HAP-1 (cell line): ENCODE measurements around the gene SLC66A3.

ENCODE experiments used
- DNase-seq, 2 experiments: peaks; one replicate each; pipeline ENCODE4 v3.0.0-alpha.2; 2016 to 2020; ENCODE audit warnings: low spot score in 2 of 2
- H3K27me3 ChIP-seq: fragments of 250-450 bp; sonication (Bioruptor Pico); 2 replicates; pipeline ENCODE4 v1.5.1; 2020; ENCODE audit warnings: low read depth, mild to moderate bottlenecking, moderate library complexity
- H3K36me3 ChIP-seq: fragments of 250-450 bp; sonication (Bioruptor Pico); replicated peaks from 2 replicates; pipeline ENCODE4 v1.5.1; 2020; ENCODE audit warnings: mild to moderate bottlenecking
- H3K4me1 ChIP-seq: fragments of 250-450 bp; sonication (Bioruptor Pico); 2 replicates; pipeline ENCODE4 v1.5.1; 2020; ENCODE audit warnings: mild to moderate bottlenecking
- H3K4me3 ChIP-seq: fragments of 250-450 bp; sonication (Bioruptor Pico); 2 replicates; pipeline ENCODE4 v1.5.1; 2020; ENCODE audit warnings: mild to moderate bottlenecking, moderate library complexity
- H3K9me3 ChIP-seq: fragments of 250-450 bp; sonication (Bioruptor Pico); 2 replicates; pipeline ENCODE4 v1.5.1; 2020; ENCODE audit warnings: mild to moderate bottlenecking, moderate library complexity
- in situ Hi-C: fragments of 300-500 bp; cut with MboI; formaldehyde crosslinking; loops from 3 replicates; pipeline ENCODE4 v1.14.3; 2020; ENCODE audit warnings: low sequenced_read_pairs, inconsistent platforms, mixed read lengths

SLC66A3 gene

DNA sequence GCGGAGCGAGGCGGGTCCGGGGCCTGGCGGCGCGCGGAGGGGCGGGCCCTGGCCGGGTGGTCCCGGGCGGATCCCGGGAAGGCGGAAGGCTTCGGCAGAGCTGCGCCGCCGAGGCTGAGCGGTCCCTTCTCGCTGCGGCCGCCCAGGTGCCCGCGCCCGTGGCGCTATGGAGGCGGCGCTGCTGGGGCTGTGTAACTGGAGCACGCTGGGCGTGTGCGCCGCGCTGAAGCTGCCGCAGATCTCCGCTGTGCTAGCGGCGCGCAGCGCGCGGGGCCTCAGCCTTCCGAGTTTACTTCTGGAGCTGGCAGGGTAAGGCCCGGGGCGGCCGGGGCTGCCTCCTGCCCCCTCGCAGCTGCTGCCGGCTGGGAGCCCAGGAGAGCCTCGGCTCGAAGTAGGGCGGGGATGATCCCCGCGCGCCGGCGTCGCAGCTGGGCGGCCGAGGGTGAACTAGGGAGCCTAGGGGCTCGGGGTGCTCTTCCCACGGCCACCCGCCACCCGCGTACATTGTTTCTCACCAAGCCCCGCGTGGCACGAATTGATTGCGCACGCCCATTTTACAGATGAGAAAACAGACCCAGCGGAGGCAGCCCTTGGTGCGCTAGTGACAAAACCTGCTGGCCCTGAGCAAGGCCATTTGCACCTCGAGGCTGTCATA, at the start of gene SLC66A3:
TSS of gene SLC66A3 (plus strand) at position 87 of the 655 bp plus-strand sequence. CDS start at position 167, 80 bp downstream.
- in situ Hi-C loops, result no loop called here
- H3K27me3 ChIP-seq, result no peaks in the 10 kb centered on the region
- peak within 1 kb of the TSS; percentile 66 for H3K4me3 ChIP-seq
- H3K9me3 ChIP-seq, result no peaks in the 10 kb centered on the region
- DNase-seq, result peak in 1 of 2 experiments; percentile 76
- H3K4me1 ChIP-seq, result peaks cover 9% of the 10 kb centered on the region
- no peaks in the 10 kb centered on the region for H3K36me3 ChIP-seq

DNA sequence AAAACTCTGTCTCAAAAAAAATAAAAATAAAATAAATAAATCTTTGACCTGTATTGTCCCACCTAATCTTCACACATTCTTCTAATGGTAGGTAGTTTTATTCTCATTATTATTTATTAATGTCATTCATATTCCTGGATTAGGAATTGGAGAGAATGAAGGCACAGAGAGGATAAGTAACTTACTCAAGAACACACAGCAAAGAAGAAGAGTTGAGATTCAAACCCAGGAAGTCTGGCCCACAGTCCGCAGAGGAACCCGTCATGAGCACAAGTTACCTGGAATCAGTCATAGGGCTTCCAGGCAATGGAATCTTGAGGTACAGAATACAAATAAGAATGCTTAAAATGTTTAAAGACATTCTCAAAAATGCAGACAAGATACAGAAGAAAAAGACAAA, 46.3 kb upstream of the SLC66A3 start:
- in situ Hi-C loops, result no loop called here
- H3K4me3 ChIP-seq, result no peak overlapping the region
- no peak for DNase-seq
- H3K27me3 ChIP-seq, result no peaks in the 10 kb centered on the region
- H3K4me1 ChIP-seq, result no peaks in the 10 kb centered on the region
- no peaks in the 10 kb centered on the region for H3K36me3 ChIP-seq
- H3K9me3 ChIP-seq, result no peaks in the 10 kb centered on the region

- Histone ChIP-seq H3K4me3 (no peak overlapping the region), H3K36me3 (no peaks in the 10 kb centered on the region), H3K27me3 (peaks cover 3% of the 10 kb centered on the region; the same call in 1 of the 2 replicates), H3K9me3 (no peaks in the 10 kb centered on the region), H3K4me1 (no peaks in the 10 kb centered on the region)
- no peak for DNase-seq
- in situ Hi-C loops, result no loop called here
Measured at GRCh38 chr2:11112870-11113428, 42.3 kb upstream of the SLC66A3 start.

DNA sequence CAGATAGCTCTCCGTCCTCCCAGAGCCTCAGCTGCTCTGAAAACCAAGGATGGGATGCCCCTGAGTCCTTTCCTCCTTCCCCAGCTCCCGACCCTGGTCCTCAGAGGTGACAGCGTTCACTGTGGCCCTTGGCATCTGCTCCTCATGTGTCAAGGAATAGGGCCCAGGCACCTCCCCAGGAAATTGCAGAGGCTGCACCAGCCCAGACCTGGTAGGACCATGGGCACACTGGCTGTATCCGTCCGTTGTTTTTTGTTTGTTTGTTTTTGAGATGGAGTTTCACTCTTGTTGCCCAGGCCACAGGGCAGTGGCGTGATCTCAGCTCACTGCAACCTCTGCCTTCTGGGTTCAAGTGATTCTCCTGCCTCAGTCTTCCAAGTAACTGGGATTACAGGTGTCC, 37.5 kb upstream of the SLC66A3 start:
- H3K27me3 ChIP-seq, result peaks cover 3% of the 10 kb centered on the region; the same call in 1 of the 2 replicates
- H3K36me3 ChIP-seq, result no peaks in the 10 kb centered on the region
- in situ Hi-C loops, result no loop called here
- no peak overlapping the region for H3K4me3 ChIP-seq
- H3K4me1 ChIP-seq, result no peaks in the 10 kb centered on the region
- H3K9me3 ChIP-seq, result no peaks in the 10 kb centered on the region
- DNase-seq, result no peak

DNA sequence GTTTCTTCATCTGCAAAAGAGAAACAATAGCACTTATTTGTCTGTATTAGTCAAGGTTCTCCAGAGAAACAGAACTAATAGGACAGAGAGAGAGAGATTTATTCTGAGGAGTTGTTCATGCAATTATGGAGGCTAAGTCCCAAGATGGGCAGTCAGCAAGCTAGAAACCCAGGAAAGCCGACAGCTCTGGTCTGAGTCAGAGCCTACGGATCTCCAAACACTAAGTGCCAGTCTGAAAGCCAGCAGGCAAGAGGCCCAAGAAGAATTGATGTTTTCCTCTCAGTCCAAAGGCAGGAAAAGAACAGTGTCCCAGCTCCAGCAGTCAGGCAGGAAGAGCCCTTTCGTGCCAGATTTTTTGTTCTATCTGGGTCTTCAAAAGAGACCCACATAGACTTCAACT, 36.5 kb upstream of the SLC66A3 start:
- in situ Hi-C loops, result no loop called here
- H3K36me3 ChIP-seq, result no peaks in the 10 kb centered on the region
- no peaks in the 10 kb centered on the region for H3K4me1 ChIP-seq
- H3K9me3 ChIP-seq, result no peaks in the 10 kb centered on the region
- peaks cover 3% of the 10 kb centered on the region; the same call in 1 of the 2 replicates for H3K27me3 ChIP-seq
- no peak overlapping the region for H3K4me3 ChIP-seq
- DNase-seq, result no peak

DNA sequence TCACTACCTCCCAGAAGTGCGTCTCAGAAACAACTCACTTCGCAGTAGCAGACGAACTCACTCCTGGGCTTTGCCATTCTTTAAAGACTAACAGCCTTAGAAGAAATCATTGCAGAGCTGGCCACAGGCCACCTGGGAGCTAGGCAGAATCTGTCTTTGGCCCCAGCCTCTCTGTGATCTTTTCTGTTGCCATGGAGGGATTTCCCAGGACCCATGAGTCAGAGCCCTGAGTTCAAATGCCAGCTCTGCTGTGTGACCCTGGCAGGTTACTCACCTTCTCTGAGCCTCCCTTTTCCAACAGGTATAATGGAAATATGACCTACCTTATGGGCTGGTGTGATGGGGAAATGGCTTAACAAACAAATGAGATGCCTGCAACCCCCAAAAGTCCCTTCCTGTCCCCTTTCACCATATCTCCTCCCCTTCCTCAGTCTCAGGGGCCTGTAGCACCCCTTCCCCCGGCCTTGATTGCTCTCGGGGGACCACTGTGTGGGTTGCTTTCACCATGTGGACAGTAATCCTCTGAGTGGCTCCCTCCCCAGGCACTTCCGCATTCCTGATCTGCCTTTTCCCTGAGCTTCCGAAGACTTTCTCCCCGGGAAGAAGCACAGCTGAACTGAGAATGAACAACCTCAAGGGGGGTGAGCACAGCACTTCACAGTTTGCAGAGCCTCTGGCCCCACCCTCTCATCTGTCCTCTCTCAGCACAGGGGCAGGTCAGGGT, 34.0 kb upstream of the SLC66A3 start:
- Histone ChIP-seq H3K9me3 (no peaks in the 10 kb centered on the region), H3K27me3 (no peaks in the 10 kb centered on the region), H3K4me1 (no peaks in the 10 kb centered on the region), H3K4me3 (no peak overlapping the region), H3K36me3 (no peaks in the 10 kb centered on the region)
- in situ Hi-C loops, result loop anchor here (5.0 kb wide), 1 partner anchor 284 kb away; no protein-coding TSS in a partner anchor
- DNase-seq, result no peak

DNA sequence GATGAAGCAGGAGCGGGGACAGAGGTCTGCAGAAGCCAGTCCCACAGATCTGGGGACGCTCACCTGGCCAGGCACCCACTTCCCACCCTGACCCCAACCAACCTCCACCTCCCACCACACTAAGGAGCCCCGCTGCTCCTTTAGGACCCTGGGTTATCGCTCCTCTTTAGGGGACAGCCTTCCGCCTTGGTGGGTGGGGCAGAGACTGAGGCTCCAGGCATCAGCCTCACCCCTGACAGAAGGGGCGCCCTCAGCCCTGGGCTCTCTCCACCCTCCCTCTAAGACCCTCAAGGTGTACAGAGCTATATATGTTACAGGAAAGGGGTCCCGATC, 33.5 kb upstream of the SLC66A3 start:
- Histone ChIP-seq H3K9me3 (no peaks in the 10 kb centered on the region), H3K36me3 (no peaks in the 10 kb centered on the region), H3K4me1 (no peaks in the 10 kb centered on the region), H3K27me3 (no peaks in the 10 kb centered on the region), H3K4me3 (no peak overlapping the region)
- in situ Hi-C loops, result loop anchor here (5.0 kb wide), 1 partner anchor 284 kb away; no protein-coding TSS in a partner anchor
- no peak for DNase-seq

DNA sequence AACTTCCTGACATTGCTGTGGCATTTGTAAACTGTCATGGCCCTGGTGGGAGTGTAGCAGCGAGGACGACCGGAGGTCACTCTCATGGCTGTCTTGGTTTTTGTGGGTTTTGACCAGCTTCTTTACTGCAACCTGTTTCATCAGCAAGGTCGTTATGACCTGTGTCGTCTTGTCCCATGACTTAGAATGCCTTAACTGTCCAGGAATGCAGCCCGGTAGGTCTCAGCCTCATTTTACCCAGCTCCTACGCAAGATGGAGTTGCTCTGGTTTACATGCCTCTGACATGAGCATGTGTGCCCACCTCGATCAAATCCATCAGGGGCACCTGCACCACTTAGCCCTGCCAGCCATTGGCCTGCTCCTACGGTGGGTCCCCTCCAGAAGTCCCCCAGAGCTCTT, 32.9 kb upstream of the SLC66A3 start:
- H3K36me3 ChIP-seq, result no peaks in the 10 kb centered on the region
- no peaks in the 10 kb centered on the region for H3K27me3 ChIP-seq
- in situ Hi-C loops, result loop anchor here (5.0 kb wide), 1 partner anchor 285 kb away; no protein-coding TSS in a partner anchor
- no peaks in the 10 kb centered on the region for H3K4me1 ChIP-seq
- no peak for DNase-seq
- H3K4me3 ChIP-seq, result no peak overlapping the region
- no peaks in the 10 kb centered on the region for H3K9me3 ChIP-seq

GRCh38 chr2:11123001-11123809, 32.1 kb upstream of the SLC66A3 start:
- no peaks in the 10 kb centered on the region for H3K4me1 ChIP-seq
- H3K36me3 ChIP-seq, result no peaks in the 10 kb centered on the region
- in situ Hi-C loops, result loop anchor here (5.0 kb wide), 1 partner anchor 286 kb away; no protein-coding TSS in a partner anchor
- H3K9me3 ChIP-seq, result no peaks in the 10 kb centered on the region
- no peak for DNase-seq
- H3K27me3 ChIP-seq, result no peaks in the 10 kb centered on the region
- H3K4me3 ChIP-seq, result no peak overlapping the region

DNA sequence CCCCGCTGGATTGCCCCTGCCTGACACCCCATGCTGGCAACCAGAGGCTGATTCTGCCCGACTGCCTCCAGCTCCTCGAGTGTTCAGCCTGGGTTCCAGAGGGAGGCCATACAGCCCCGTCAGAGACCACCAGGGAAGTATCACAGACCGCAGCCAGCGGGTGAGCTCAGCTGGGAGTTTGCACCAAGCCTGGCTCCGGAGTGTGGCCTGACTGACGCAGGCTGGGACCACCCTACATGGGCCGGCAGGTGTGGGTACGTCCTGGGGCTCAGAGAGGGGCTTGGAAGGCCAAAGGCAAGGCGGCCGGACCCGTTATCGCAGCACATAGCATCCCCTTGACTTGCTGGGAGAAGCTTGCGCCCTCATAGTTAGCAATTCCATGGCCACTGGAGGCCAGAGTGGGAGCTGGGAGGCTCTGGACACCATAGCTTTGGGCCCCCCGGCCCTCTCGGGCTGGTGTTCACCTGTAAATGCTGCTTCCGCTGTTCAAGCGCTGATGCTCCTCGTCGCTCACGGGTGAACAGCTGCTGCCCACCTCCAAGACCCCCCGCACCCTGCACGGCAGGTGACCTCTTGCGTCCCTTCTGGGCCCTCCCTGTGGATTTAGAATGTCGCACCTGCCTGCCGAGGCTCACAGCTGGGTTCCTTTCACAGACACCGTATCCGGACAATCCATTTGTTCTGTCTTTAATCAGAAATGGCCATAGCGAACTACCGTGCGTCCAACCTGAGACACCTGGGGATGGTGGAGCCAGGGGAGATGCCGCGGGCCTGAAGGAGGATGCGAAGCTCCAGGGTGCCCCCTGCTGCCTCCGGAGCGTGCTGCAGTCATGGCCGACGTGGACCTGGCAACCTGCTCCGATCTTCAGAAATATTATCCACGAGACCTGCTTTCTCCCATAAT, 31.2 kb upstream of the SLC66A3 start:
- Histone ChIP-seq H3K9me3 (no peaks in the 10 kb centered on the region), H3K4me3 (no peak overlapping the region), H3K4me1 (no peaks in the 10 kb centered on the region), H3K36me3 (no peaks in the 10 kb centered on the region), H3K27me3 (no peaks in the 10 kb centered on the region)
- in situ Hi-C loops, result loop anchor here (5.0 kb wide), 1 partner anchor 287 kb away; no protein-coding TSS in a partner anchor
- DNase-seq, result peak; percentile 30 to 89

- no peak for DNase-seq
- H3K4me1 ChIP-seq, result no peaks in the 10 kb centered on the region
- no peak overlapping the region for H3K4me3 ChIP-seq
- no peaks in the 10 kb centered on the region for H3K9me3 ChIP-seq
- no peaks in the 10 kb centered on the region for H3K27me3 ChIP-seq
- no peaks in the 10 kb centered on the region for H3K36me3 ChIP-seq
- in situ Hi-C loops, result loop anchor here (5.0 to 25.0 kb wide), 2 partner anchors 287 to 663 kb away; no protein-coding TSS in a partner anchor
Measured at GRCh38 chr2:11124760-11125068, 30.6 kb upstream of the SLC66A3 start.

DNA sequence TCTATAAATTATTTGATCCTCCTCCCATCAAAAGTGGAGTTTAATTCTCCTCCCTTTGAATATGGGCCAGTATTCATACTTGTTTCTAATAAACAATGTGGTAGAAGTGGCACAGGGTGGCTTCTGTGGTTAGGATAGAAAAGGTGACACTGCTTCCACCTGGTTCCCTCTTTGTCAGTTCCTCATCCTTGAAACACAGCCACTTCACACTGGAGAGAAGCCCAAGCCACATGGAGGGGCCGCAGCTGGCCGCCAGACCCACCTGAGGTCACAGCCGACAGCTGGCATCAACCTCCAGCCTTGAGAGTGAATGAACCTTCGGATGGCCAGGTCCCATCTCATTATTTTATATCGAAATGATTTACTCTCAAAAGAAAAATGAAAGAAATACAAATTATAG, 27.5 kb upstream of the SLC66A3 start:
- Histone ChIP-seq H3K36me3 (no peaks in the 10 kb centered on the region), H3K27me3 (no peaks in the 10 kb centered on the region), H3K4me1 (peaks cover 4% of the 10 kb centered on the region), H3K9me3 (no peaks in the 10 kb centered on the region), H3K4me3 (no peak overlapping the region)
- in situ Hi-C loops, result loop anchor here (25.0 kb wide), 1 partner anchor 660 kb away; no protein-coding TSS in a partner anchor
- no peak for DNase-seq
